ENCODE data around the gene LYPD5.
A peak's percentile ranks its signal among the peaks of the same experiment; 100 is the strongest.
"Not testable (repeated sequence)": the region's sequence is repeated elsewhere in the genome, so short reads cannot be mapped to it uniquely, and the experiment has no call there.

The LYPD5 gene

DNA sequence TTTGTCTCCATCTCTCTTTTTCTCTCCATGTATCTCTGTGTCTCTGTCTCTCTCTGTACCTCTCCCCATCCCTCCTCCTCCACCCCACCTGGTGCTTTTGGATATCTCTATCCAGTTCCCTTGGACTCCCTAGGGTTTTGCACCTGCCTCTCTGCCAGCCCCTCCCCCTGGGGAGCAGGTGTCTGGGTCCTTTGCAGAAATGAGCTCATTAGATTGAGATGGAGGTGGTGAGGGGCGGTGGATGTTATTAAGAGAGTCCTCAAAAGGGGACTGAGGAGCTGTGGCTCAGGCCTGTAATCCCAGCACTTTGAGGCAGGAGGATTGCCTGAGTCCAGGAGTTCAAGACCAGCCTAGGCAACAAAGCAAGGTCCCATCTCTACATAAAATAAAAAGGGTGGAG, 23.6 kb downstream of the LYPD5 start:
- TF ChIP-seq, protein P1, sequence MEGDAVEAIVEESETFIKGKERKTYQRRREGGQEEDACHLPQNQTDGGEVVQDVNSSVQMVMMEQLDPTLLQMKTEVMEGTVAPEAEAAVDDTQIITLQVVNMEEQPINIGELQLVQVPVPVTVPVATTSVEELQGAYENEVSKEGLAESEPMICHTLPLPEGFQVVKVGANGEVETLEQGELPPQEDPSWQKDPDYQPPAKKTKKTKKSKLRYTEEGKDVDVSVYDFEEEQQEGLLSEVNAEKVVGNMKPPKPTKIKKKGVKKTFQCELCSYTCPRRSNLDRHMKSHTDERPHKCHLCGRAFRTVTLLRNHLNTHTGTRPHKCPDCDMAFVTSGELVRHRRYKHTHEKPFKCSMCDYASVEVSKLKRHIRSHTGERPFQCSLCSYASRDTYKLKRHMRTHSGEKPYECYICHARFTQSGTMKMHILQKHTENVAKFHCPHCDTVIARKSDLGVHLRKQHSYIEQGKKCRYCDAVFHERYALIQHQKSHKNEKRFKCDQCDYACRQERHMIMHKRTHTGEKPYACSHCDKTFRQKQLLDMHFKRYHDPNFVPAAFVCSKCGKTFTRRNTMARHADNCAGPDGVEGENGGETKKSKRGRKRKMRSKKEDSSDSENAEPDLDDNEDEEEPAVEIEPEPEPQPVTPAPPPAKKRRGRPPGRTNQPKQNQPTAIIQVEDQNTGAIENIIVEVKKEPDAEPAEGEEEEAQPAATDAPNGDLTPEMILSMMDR (IDR thresholded peaks at IDR 0.05; ENCODE audit: low read depth, low read length, missing control alignments): no peak
- DNase-seq (ENCODE audit: extremely low read depth, low read depth): no peak
- no peak overlapping the region for H3K4me3 ChIP-seq (replicated peaks; ENCODE audit: low read depth, low read length)

DNA sequence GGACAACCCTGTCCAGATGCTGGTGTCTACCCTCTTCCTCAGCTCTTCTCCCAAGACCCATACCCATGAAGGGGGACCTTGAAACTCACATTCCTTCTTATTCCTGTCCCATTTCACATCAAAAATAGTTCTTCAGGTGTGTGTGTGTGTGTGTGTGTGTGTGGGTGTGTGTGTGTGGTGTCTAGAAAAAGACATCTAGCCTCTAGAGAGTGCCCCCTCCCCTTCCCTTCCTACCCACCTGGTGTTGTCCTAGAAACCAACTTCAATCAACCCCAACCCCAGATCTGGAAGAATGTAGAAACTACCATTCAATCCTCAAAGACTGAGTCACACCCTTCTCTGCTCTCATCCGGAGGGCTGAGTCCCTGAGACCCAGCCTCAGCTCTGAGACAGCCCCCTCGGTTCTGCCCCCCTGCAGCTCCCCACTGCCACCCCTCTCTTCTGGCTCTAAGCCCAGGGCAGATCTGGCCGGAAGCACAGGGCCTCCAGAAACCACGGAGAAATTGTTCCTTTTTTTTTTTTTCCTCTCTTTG, 25.0 kb downstream of the LYPD5 start:
- no peak for DNase-seq (ENCODE audit: extremely low read depth, low read depth)
- no peak overlapping the region for H3K4me3 ChIP-seq (replicated peaks; ENCODE audit: low read depth, low read length)
- TF ChIP-seq, protein P1 (IDR thresholded peaks at IDR 0.05; ENCODE audit: low read depth, low read length, missing control alignments): no peak

DNA sequence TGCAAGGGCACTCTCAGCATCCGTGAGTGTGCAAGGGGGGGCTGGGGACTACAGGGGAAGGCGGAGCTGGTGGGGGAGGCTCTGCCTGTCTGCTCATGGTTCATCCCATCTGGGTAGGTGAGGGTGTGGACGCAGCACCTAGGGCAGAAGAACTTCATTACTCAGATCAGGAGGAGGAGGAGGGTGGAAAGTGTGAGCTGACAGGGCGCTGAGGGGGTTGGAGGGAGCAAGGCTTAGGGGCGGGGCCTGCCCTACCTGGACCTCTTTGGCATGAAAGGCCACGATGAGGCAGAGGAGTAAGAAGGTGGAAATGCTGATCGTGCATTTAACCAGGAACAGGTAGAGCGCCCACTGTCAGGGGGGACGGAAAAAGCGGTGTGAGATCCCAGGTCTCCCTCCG, 26.0 kb downstream of the LYPD5 start:
- DNase-seq (ENCODE audit: extremely low read depth, low read depth): no peak
- TF ChIP-seq, protein P1 (IDR thresholded peaks at IDR 0.05; ENCODE audit: low read depth, low read length, missing control alignments): no peak
- no peak overlapping the region for H3K4me3 ChIP-seq (replicated peaks; ENCODE audit: low read depth, low read length)

DNA sequence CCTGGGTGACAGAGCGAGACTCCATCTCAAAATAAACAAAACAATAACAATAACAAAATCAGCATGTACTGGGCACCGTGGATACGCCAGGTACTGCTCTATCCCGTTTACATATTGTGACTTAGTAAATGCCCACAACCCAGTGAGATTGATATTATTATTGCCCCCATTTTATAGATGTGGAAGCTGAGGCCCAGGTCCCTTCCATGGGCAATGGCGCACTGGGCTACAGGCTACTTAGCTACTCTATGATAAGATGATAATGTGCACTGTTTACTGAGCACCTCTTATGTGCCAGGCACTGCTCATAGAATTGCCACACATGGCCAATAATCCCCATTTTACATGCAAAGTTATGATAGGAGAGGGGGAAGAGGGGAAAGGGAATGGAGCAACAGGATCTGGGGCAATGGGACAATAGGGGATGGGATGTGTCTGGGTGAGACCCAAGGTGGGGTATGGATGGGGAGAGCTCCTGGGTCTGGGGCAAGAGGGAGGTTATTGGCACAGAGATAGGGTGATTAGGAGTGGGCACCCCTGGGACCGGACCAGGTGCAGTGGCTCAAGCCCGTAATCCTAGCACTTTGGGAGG, 26.9 kb downstream of the LYPD5 start:
- H3K4me3 ChIP-seq (replicated peaks; ENCODE audit: low read depth, low read length): no peak overlapping the region
- no peak for DNase-seq (ENCODE audit: extremely low read depth, low read depth)
- TF ChIP-seq, protein P1 (IDR thresholded peaks at IDR 0.05; ENCODE audit: low read depth, low read length, missing control alignments): no peak

DNA sequence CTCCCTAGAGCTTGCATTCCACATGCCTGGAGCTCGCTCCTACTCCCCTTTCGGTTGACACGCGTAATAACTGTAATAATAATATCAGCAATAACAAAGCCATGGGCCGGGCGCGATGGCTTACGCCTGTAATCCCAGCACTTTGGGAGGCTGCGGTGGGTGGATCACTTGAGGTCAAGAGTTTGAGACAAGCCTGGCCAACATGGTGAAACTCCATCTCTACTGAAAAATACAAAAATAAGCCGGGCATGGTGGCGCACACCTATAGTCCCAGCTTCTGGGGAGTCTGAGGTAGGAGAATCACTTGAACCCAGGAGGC, 27.3 kb downstream of the LYPD5 start:
- DNase-seq (ENCODE audit: extremely low read depth, low read depth); H3K4me3 ChIP-seq (replicated peaks; ENCODE audit: low read depth, low read length): not testable (repeated sequence)

DNA sequence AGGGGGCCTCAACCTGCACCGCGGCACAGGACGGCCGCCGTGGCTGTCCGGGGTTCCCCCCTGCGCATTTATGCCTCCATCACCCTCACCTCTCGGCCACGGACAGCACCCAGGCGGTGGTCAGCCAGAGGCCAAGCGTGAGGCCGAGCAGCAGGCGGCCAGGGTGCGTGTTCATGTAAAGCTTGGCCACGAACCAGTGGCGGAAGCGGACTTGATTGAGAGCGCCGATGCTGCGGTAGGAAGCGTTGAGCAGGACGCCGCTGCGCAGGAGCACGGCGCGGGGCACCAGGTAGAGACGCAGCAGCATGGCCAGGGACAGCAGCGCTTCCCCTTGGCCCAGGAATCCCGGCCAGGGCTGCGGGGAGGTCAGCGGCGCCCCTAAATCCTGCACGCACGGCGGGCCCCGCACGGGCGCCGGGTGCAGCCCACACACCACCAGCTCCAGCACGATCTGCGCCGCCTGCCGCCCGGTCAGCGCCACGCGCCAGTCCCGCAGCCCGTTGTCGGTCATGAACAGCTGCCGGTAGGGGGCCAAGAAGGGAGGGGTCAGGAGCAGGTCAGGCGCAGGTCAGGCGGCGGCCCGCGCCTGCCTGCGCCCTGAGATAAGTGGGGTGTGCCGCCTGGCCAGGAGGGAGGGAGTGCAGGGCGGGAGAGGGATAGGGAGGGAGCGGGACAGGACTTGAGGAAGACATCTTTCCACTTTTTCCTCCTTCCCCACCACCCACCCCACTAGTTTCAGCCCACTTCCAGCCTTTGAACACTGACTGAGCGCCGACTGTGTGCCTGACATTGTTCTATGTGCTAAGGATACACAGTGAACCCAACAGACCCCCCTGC, 27.9 kb downstream of the LYPD5 start:
- H3K4me3 ChIP-seq (replicated peaks; ENCODE audit: low read depth, low read length): peak overlapping the region; percentile 19; the same call in 1 of the 2 replicates
- DNase-seq (ENCODE audit: extremely low read depth, low read depth): no peak
- TF ChIP-seq, protein P1 (IDR thresholded peaks at IDR 0.05; ENCODE audit: low read depth, low read length, missing control alignments): peak; percentile 40

DNA sequence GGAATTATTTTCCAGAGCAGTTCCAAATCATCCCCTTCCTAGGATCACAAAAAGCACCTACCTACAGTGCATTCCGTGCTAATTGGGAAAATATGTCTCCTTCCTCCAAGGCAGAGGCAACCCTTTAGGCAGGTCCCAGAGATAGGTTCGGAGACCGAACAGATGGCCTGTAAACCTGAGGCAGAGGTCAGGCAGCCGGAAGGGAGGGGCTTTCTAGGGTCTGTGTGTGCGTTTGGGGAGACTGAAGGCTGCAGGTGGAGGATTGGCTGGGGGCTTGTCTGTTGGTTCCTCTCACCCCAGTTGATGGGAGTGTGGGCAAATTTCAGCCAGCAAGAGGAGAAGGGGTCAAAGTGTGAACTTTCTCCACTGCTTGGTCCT, 28.5 kb downstream of the LYPD5 start:
- TF ChIP-seq, protein P1 (IDR thresholded peaks at IDR 0.05; ENCODE audit: low read depth, low read length, missing control alignments): no peak
- no peak for DNase-seq (ENCODE audit: extremely low read depth, low read depth)
- no peak overlapping the region for H3K4me3 ChIP-seq (replicated peaks; ENCODE audit: low read depth, low read length)

Data from HFF-Myc (cell line).